ENCODE measurements around the gene C6orf58.

The C6orf58 gene

GRCh38 chr6:127576874-127577273 lies at the start of gene C6orf58:
C6orf58 (plus strand) TSS chr6:127577174; CDS start chr6:127577186, 12 bp downstream.
- no peak for DNase-seq (ENCODE audit: low read depth in 2 of 2)

GRCh38 chr6:127533011-127533410 lies 44.0 kb upstream of the C6orf58 start:
- DNase-seq (ENCODE audit: low read depth in 2 of 2), result no peak

DNA sequence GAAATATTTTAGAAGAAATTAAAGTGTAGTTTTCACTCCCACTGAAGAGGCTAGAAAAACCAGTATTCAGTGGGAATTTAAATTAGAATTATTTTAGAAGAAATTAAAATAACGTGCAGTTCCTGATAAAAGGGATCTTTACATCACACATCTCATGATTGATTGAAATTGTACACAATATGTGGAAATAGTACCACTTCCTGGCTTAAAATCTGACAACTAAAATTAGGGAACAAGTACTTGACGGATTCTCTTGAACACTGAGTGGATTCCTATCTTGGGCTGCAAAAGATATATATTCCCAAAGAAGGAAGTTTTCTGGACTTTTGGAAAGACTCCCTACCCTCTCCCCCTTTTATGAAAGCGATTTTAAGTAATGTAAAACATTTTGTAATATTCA lies 43.2 kb upstream of the C6orf58 start:
- no peak for DNase-seq (ENCODE audit: low read depth in 2 of 2)

DNA sequence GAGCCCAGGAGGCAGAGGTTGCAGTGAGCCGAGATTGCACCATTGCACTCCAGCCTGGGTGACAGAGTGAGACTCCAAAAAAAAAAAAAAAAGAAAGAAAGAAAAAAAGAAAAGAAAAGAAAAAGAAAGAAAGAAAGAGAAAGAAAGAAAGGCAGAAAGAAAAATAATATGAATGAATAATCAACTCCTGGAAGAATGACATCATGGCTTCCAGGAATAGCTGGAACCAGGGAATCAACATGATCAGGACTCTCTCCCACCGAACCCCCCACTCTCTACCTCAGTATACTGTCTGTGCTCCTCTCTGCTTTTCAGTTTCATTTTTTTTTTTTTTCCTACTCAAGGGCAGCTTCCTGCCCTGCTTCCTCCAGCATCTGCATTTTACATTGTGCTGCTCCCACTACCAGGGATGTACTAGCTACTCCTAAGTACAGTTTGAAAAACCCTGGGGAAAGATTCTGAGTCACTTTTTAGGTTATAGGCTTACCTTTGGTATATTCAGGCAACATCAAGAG lies 38.2 kb upstream of the C6orf58 start:
- DNase-seq (ENCODE audit: low read depth in 2 of 2), result no peak

DNA sequence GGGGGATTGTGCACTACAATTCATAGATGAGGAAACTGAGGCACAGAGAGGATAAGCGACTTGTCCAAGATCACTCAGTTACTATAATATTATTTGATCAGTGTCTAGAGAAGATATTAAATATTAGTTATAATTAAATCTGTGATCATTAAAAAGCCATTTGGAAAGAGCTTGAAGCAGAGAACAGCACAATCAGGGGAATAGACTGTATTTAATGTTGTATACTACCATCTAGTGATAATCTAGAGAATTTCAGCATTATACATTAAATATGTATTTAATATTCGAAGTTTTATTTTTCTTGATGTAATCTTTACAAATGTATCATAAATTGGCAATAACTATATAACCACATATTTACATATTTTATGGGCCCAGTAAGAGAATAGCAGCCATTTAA lies 37.7 kb upstream of the C6orf58 start:
- DNase-seq (ENCODE audit: low read depth in 2 of 2), result no peak

DNA sequence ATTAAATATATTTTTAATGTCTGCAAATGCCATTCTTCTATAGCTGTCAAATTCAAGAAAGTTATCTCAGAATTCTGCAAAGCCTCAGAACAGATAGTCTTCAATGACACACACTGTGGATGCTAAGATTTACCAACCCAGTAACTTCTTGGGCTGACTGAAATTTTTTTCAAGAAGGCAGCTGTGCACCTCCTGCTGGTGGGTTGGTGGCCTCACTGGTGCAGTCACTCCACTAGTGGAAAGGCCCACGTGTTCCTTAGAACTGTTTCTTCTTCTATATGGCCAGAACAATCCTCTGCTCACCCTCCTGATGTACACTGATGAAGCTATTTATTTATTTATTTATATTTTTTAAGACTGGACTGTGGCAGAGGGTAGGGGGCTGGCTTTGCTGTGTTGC lies 29.8 kb upstream of the C6orf58 start:
- no peak for DNase-seq (ENCODE audit: low read depth in 2 of 2)

- DNase-seq (ENCODE audit: low read depth in 2 of 2), result no peak
Observed at GRCh38 chr6:127547904-127548649, 28.9 kb upstream of the C6orf58 start.

GRCh38 chr6:127550403-127550802 lies 26.6 kb upstream of the C6orf58 start:
- DNase-seq (ENCODE audit: low read depth in 2 of 2), result no peak

DNA sequence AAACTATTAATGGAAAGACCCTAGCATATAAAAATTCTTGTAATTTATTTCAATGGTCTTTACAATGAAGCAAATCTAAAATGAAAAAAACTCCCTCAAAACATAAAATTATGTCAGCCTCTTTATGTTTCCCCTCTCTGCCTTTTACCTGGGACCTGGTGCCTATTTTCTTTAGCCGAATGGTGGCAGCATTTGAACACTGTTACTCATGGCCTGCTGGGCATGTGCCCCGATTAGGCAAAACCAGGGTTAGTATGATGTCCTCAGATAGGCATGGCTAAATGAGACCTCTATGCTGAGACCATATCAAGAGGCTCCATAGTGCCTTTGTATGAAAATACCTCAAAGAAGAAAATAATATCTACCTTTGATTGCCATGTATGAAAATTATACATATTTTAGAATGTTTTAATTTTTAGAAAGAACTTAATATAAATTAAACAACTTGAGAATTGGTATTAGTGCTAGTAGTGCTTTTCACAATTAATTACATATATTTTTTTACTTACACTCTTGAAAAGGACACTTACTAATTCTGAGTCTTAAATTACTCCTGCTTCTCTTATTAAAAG lies 22.5 kb upstream of the C6orf58 start:
- no peak for DNase-seq (ENCODE audit: low read depth in 2 of 2)

GRCh38 chr6:127561660-127562059 lies 15.3 kb upstream of the C6orf58 start:
- no peak for DNase-seq (ENCODE audit: low read depth in 2 of 2)

DNA sequence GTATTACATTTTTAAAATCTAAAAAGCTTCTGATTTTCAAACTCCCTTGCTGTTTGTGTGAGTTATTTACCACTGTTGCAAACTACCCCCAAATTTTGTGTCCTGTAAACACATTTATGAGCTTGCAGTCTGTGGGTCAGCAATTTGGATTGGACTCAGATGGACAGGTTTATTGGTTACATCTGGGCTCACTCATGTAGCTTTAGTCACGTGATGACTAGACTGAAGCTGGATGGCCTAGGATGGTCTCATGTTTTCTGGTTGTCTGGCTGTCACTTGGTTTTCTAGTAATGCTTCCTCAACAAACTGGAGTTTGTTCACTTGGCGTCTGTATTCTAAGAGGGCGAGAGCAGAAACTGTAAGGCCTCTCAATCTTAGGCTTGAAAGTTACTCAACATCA lies 12.2 kb upstream of the C6orf58 start:
- DNase-seq (ENCODE audit: low read depth in 2 of 2), result no peak

DNA sequence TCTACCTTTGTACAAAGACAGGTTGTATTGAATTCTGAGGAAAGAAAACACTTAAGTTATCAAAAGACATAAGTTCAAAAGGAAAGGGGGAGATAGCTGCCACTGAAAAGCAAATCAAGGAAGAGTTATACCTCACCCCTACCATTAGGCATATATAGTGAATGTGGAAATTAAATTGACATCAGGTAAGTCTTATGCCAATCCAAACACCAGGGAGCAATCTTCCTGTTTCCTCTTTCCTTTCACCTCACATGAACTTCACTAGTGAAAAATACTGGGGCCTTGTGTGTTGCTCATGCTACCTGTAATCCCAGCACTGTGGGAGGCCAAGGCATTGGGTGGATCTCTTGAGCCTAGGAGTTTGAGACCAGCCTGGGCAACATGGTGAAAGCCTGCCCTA lies 10.9 kb upstream of the C6orf58 start:
- DNase-seq (ENCODE audit: low read depth in 2 of 2), result no peak

DNA sequence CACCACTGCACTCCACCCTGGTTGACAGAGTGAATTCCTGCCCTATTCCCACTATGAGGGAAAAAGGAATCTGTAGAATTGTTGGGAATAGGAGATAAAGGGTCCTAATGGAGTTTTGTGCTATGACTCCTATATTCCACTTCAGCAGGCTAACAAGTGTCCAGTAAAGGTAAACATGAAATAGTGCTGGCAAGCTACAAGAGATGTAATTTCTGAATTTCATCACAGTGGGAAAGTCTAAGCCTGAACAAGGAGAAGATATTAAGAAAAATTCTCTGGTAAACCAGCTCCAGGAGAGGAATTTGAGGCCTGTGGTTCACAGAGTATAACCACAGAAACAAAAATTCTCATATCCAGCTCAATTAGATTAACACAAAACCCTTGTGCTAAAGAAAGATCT lies 10.3 kb upstream of the C6orf58 start:
- no peak for DNase-seq (ENCODE audit: low read depth in 2 of 2)

DNA sequence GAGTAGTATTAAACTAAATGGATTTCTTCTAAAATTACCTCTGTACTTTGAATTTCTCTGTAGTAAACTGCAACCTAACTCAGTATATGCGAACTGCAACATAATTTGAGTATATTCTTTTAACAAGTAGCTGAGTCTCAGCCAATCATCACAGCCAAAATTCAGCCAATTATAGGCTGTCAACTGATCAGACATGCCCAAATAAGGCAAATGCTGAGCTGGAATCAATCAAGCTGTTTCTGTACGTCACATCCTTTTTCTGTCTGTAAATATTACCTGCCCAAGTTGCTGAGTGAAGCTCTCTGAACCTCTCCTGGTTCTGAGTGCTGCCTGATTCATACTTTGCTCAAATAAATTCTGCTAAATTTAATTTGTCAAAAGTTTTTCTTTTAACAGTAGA lies 9.5 kb upstream of the C6orf58 start:
- no peak for DNase-seq (ENCODE audit: low read depth in 2 of 2)

GRCh38 chr6:127570739-127571389 lies 6.1 kb upstream of the C6orf58 start:
- DNase-seq (ENCODE audit: low read depth in 2 of 2), result no peak

DNA sequence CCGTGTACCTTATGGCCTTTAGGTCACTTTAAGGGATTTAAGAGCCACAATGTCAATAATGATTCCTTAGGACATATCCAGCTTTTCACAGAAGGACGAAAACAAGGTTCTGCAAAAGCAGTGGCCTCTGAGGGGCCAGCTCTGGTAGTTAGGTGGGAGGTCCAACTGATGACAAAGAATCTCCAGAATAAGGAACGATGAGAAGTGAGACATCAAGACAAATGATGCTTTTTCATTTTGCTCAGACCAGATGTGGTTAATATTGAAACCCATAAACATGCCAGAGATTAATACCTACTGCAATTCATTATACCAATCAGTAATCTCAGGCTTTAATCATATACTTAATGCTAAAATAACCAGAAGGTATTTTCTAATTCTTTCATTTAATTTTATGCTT lies 1.9 kb downstream of the C6orf58 start:
- no peak for DNase-seq (ENCODE audit: low read depth in 2 of 2)

DNA sequence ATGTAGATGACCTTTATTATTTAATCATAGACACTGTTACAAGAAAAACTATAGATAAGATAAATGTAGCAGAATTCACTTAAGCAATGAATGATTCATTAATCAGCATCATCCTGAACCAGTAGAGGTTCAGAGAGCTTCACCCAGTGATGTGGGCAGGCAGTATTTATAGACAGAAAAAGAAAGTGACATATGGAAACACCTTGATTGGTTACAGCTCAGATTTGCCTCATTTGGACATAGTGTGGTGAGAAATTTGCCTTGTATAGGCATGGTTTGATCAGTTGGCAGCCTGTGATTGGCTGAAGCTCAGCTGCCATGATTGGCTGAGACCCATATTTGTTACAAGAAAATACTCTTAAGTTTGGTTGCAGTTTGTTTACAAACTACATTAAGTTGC lies 4.6 kb downstream of the C6orf58 start:
- no peak for DNase-seq (ENCODE audit: low read depth in 2 of 2)

- DNase-seq (ENCODE audit: low read depth in 2 of 2), result no peak
Observed at GRCh38 chr6:127582777-127583462, 5.9 kb downstream of the C6orf58 start.

DNA sequence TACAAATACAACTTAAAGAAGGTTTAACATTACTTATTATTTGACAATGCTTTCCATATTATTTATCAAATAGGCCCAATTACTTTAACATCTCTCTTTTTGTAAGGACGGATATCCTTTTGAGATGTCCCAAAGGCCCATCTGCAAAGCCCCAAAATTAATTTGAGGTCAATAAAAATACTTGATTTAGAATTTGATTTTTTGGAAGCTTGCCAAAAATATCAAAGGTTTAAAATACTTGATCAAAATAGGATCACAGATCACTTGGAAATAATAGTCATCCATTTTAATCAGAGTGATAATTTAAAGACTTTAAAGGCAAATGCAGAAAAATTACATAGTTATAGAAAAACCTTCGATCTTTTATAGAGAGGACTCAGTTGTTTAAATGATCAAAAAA lies 8.1 kb downstream of the C6orf58 start:
- no peak for DNase-seq (ENCODE audit: low read depth in 2 of 2)

DNA sequence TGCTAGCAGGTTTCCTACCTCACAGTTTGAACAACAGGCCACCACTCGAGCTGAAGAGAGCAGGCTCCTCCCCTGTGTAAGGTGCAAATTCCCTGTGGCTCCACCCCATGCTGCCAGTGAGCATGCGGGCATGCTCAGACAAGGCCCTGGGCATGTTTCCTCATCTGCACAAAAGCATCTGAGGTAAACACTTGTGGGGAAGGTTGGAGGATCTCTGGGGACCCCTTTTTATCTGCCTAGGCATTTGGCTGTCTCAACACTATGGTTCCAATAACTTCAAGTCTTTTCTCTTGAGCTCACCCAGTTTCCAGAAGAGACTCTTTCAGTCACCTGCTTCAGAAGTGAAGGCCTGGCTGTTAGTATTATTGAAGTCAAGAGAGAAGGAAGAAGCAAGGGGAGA lies 9.4 kb downstream of the C6orf58 start:
- DNase-seq (ENCODE audit: low read depth in 2 of 2), result no peak

- DNase-seq (ENCODE audit: low read depth in 2 of 2), result no peak
Observed at GRCh38 chr6:127587875-127588274, 10.9 kb downstream of the C6orf58 start.

GRCh38 chr6:127589135-127589534 lies 12.2 kb downstream of the C6orf58 start:
- DNase-seq (ENCODE audit: low read depth in 2 of 2), result no peak

Measured in stimulated activated CD8-positive, alpha-beta memory T cell treated with anti-CD3 and anti-CD28 coated beads, Interleukin-2, amount 100 ng/mL, for 48 hours (primary cell).